OCI-LY1 (cell line): ENCODE data around the gene MMP24OS.

ENCODE experiments used
- H2AFZ ChIP-seq: fragments of 200-600 bp; sonication (generic), shearing (Covaris generic); 2 replicates; pipeline ENCODE4 v1.6.0; 2014; ENCODE audit warnings: antibody characterized with exemption, mild to moderate bottlenecking, low read length
- H3F3A ChIP-seq: fragments of 200-600 bp; sonication (generic), shearing (Covaris generic); 2 replicates; pipeline ENCODE4 v1.6.0; 2014; ENCODE audit warnings: mild to moderate bottlenecking, antibody characterized with exemption, low read length, moderate library complexity; ENCODE audit not compliant: insufficient read depth
- H3K27ac ChIP-seq: fragments of 200-600 bp; sonication (generic); 2 replicates; pipeline ENCODE4 v1.5.1; 2014; ENCODE audit warnings: low read length, mixed run types, mild to moderate bottlenecking, low read depth; ENCODE audit not compliant: poor library complexity, severe bottlenecking
- H3K27me3 ChIP-seq: fragments of 200-600 bp; sonication (generic); 2 replicates; pipeline ENCODE4 v1.6.0; 2014; ENCODE audit warnings: antibody characterized with exemption, mild to moderate bottlenecking, low read length, moderate library complexity; ENCODE audit not compliant: insufficient read depth
- H3K36me3 ChIP-seq: fragments of 200-600 bp; sonication (generic); 2 replicates; pipeline ENCODE4 v1.6.1; 2014; ENCODE audit warnings: mild to moderate bottlenecking, antibody characterized with exemption, low read length, moderate library complexity, mixed read lengths; ENCODE audit not compliant: insufficient read depth
- H3K4me1 ChIP-seq: fragments of 200-600 bp; sonication (generic); 2 replicates; pipeline ENCODE4 v1.5.1; 2014; ENCODE audit warnings: mild to moderate bottlenecking, low read length, moderate library complexity; ENCODE audit not compliant: insufficient read depth, severe bottlenecking
- H3K4me2 ChIP-seq: fragments of 200-600 bp; sonication (generic), shearing (Covaris generic); 2 replicates; pipeline ENCODE4 v1.6.1; 2014; ENCODE audit warnings: low read length
- H3K4me3 ChIP-seq: fragments of 200-600 bp; sonication (generic); 2 replicates; pipeline ENCODE4 v1.5.1; 2014; ENCODE audit warnings: low read length, low read depth, mild to moderate bottlenecking, mixed read lengths; ENCODE audit not compliant: poor library complexity, severe bottlenecking
- H3K79me2 ChIP-seq: fragments of 200-600 bp; shearing (Covaris generic); 2 replicates; pipeline ENCODE4 v1.6.1; 2016; ENCODE audit warnings: mixed run types, low read length, mixed read lengths; ENCODE audit not compliant: insufficient read depth
- H3K9ac ChIP-seq: fragments of 200-600 bp; sonication (generic), shearing (Covaris generic); 2 replicates; pipeline ENCODE4 v1.6.1; 2014; ENCODE audit warnings: mild to moderate bottlenecking, low read length, mixed read lengths
- H3K9me2 ChIP-seq: fragments of 200-600 bp; sonication (generic), shearing (Covaris generic); 2 replicates; pipeline ENCODE4 v1.6.1; 2014; ENCODE audit warnings: low read depth, mild to moderate bottlenecking, low read length, mixed read lengths
- H3K9me3 ChIP-seq: fragments of 200-600 bp; shearing (Covaris generic); 2 replicates; pipeline ENCODE4 v1.6.1; 2014; ENCODE audit warnings: low read length, mixed read lengths
- H4K20me1 ChIP-seq: fragments of 200-600 bp; sonication (generic), shearing (Covaris generic); 2 replicates; pipeline ENCODE4 v1.6.0; 2016; ENCODE audit warnings: mild to moderate bottlenecking, low read length; ENCODE audit not compliant: insufficient read depth
- CTCF ChIP-seq: fragments of 200-600 bp; sonication (generic), shearing (Covaris generic); IDR thresholded peaks from 2 replicates; pipeline ENCODE4 v1.5.1; 2017; ENCODE audit warnings: mild to moderate bottlenecking, antibody characterized with exemption, low read length, moderate library complexity, mixed read lengths
- EZH2 ChIP-seq: fragments of 200-600 bp; sonication (generic), shearing (Covaris generic); IDR thresholded peaks from 2 replicates; pipeline ENCODE4 v1.8.0; 2017; ENCODE audit warnings: borderline replicate concordance, mixed run types, mild to moderate bottlenecking, antibody characterized with exemption, low read length, moderate library complexity, mixed read lengths

Gene MMP24OS

GRCh38 chr20:35285806-35286076, 7.8 kb upstream of the MMP24OS start:
- no peaks in the 10 kb centered on the region for H3F3A ChIP-seq
- no peaks in the 10 kb centered on the region for H3K9me2 ChIP-seq
- no peak overlapping the region for H3K27ac ChIP-seq
- no peak overlapping the region for H2AFZ ChIP-seq
- peaks cover 18% of the 10 kb centered on the region for H3K4me1 ChIP-seq
- TF ChIP-seq CTCF (no peak), EZH2 (no peak)
- no peak overlapping the region for H3K9ac ChIP-seq
- peaks cover 16% of the 10 kb centered on the region; the same call in 1 of the 2 replicates for H3K36me3 ChIP-seq
- H3K79me2 ChIP-seq = peaks cover 12% of the 10 kb centered on the region
- H3K27me3 ChIP-seq = no peaks in the 10 kb centered on the region
- peak overlapping the region; percentile 85 for H3K4me3 ChIP-seq
- no peaks in the 10 kb centered on the region for H4K20me1 ChIP-seq
- H3K9me3 ChIP-seq = no peaks in the 10 kb centered on the region
- H3K4me2 ChIP-seq = peak overlapping the region; percentile 89

DNA sequence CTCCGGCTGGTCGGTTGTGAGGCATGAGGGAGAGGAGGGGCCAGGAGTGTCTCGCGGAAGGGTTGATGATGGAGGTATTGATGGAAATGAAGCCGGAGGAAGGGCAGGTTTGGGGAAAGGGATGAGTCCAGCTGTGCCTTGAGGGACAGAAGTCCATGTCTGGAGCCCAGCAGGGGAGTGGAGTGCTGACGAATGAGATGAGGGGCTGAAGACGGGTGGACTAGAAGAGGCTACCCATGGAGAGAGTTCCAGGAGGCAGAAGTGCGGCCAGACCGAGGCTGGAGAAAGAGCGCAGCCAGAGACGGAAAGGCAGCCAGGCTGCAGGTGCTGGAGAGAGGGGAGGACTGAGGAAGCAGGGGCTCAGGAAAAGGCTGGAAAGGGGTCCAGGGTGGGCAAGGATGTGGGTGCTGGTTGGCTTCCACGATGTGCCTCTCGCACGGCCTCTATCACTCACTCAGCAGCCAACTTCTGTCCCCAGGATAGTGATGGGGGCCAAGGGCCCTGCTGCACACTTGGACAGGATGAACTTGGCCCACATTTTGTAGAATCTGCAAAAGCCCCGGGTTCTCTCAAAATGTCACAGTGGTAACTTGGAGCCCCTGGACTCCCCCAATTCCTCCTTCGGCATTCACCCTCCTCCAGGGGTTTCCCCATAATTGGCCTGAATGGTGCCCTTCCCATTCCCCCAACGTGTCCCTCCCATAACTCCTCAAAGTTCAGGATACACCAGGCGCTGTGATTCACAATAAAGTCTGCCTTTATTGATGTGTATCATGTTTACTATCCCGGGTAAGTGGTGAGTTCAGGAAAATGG, 7.3 kb upstream of the MMP24OS start:
- Histone ChIP-seq H3K9ac (peak overlapping the region; percentile 84), H4K20me1 (no peaks in the 10 kb centered on the region), H3K27ac (no peak overlapping the region), H3K27me3 (no peaks in the 10 kb centered on the region), H3K4me3 (peak overlapping the region; percentile 85), H3K9me3 (no peaks in the 10 kb centered on the region), H2AFZ (peak overlapping the region; percentile 76; the same call in 1 of the 2 replicates), H3K36me3 (peaks cover 21% of the 10 kb centered on the region), H3K9me2 (no peaks in the 10 kb centered on the region), H3K79me2 (peaks cover 12% of the 10 kb centered on the region), H3K4me2 (peak overlapping the region; percentile 89), H3F3A (no peaks in the 10 kb centered on the region), H3K4me1 (peaks cover 18% of the 10 kb centered on the region)
- TF ChIP-seq CTCF = no peak
- no peak for TF ChIP-seq EZH2

DNA sequence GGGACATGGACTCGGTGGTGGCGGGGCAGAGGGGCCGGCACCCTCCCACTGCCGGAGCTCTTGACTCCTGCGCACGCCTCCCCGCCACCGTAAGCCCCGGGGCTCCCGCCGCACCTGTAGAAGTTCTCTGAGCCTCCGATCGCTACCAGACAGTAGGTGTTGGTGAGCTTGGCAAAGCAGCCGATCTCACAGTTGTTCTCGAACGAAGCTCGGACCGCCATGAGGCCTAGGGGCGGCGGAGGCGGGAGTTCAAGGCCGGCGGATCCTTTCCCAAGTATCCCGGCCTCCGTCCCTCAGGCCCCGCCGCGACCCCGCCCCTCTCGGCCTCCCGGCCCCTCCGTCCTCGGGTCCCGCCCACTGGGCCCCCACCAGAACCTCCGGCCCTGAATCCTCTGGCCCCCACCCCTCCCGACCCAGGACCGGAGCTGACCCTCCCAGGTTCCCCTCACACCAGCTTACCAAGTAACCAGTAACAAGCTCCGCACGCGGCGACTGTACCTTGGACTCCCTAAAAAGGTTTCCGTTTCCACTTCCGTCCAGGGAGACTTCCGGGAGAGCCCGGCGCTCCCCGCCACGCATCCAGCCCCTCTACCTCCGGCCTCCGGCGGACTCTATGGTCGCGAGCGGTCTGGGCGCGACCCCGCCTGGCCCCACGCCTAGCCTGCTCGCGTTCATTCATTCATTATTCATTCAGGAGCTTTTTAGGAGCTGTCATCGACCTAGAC, 6.5 kb upstream of the MMP24OS start, which contains the start of gene EIF6:
EIF6 (minus strand) TSS at position 506 of the 725 bp plus-strand sequence; CDS start at position 221, 285 bp downstream.
- Histone ChIP-seq H3K9me2 (no peaks in the 10 kb centered on the region), H2AFZ (peak within 1 kb of the TSS; percentile 76; the same call in 1 of the 2 replicates), H3K9me3 (no peaks in the 10 kb centered on the region), H3K4me1 (peaks cover 18% of the 10 kb centered on the region), H3K4me2 (peak within 1 kb of the TSS; percentile 89), H3K79me2 (peaks cover 12% of the 10 kb centered on the region), H3K4me3 (peak within 1 kb of the TSS; percentile 85), H3F3A (no peaks in the 10 kb centered on the region), H3K27me3 (no peaks in the 10 kb centered on the region), H3K9ac (peak within 1 kb of the TSS; percentile 84), H3K27ac (no peak within 1 kb of the TSS), H3K36me3 (peaks cover 29% of the 10 kb centered on the region), H4K20me1 (no peaks in the 10 kb centered on the region)
- TF ChIP-seq CTCF (no peak), EZH2 (no peak)
